Fibroblast of skin of back (primary cell): Measurements from ENCODE around the gene SLC11A1.

Source experiments
- DNase-seq: peaks from one replicate; pipeline ENCODE4 v3.0.0-alpha.2; 2013

Gene SLC11A1

DNA sequence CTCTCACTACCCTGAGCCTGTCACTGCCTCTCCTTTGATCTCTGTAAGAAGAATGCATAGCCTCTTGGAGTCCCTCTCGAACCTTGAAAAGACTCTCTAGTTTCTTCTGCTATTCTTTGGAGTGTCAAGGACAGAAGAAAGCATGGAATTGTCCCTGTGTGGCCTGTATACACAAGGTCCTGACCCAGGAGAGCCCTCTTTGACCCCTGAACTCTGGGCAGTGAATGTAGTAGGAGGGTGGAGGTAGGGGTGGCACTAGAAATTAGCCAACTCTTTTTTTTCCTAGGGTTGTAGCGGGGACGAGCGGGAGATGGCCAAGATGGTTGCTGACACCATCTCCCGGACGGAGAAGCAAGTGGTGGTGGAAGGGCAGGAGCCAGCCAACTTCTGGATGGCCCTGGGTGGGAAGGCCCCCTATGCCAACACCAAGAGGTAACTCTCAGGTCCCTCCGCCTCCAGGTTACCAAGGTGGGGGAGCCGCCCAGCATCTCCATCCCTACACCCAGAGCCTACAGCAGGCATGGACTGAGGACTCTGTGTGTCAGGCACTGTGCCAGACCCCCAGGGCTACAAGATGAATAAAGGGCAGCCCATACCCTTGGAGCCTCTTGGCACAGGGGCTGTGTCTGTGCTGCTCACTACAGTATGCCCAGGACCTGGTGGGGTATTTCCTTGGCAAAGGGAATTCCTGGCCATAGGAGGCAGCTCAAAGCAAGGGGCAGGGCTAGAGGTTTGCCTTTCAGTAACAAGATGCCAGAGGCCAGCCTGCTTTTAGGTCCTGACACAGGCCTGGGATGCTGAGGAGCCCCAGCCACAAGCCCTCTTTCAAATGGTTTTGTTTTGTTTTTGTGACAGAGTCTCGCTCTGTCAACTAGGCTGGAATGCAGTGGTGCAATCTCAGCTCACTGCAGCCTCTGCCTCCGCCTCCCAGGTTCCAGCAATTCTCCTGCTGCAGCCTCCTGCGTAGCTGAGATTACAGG is 53.2 kb downstream of the SLC11A1 start:
- DNase-seq = no peak

- DNase-seq = no peak
These were observed 54.9 kb downstream of the SLC11A1 start for GRCh38 chr2:218436992-218437391.

DNA sequence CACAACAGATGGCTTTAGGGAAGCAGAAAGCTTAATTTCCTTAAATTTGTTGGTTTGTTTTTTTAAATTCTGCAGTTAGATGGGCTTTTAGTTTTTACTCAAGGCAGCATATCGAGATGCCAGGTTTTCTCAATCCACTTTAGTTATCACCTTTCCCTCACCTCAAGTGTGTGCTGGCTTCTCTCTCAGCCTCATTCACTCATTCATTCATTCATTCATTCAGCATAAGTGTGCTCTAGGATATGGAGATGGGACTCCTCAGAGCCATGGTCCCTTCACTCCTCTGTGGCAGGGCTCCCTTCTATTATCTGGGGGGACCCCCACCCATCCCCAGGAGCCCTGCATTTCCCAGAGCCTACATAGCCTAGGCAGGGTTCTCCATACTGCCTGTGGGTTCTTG is 55.9 kb downstream of the SLC11A1 start:
- no peak for DNase-seq

- DNase-seq = no peak
These were observed 56.5 kb downstream of the SLC11A1 start for GRCh38 chr2:218438596-218438995.

DNA sequence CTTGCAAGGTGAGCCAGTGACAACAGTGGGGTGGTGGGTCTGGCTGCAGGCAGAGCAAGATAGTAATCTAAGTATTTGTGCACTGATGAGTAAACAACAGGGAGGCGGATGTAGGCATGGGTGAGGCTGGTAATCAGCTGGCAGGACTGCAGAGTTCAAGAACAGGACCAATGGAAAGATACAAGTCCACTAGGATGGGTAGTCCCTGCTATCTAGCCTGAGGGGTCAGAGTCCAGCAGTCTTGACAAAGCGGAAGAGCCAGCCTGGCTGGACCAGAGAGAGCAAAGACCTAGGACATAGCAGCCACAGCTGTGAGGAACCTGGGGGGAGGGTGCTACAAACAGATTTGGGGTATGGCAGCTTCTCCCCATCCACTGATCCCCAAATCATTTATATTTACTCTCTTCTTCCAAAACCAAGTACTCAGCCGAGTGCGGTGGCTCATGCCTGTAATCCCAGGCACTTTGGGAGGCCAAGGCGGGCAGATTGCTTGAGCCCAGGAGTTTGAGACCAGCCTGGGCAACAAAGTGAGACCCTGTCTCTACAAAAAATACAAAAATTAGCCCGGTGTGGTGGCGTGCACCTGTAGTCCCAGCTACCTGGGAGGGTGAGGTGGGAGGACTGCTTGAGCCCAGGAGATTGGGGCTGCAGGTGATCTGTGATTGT is 62.8 kb downstream of the SLC11A1 start:
- no peak for DNase-seq

DNA sequence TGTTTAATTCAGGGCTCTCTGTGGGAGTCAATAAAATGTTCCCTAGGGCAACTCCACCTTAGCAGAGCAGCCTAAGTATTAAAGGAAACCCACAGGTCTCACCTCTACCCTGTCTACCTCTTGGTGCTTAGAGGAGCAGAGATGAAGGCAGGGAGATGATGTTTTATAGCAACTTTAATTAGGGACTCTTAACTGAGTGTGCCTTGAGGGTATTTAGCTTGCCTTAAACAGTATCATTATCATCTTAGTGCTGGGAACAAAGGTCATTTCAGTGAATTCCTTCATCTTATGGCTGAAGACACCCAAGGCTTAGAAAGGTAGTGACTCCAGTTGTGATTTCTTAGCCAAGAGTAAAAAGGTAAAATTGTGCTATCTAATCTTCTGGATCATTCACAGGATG is 63.5 kb downstream of the SLC11A1 start:
- no peak for DNase-seq
